ENCODE data around the gene WNT1. TPM values are rescaled to one million over a fixed set of nuclear protein-coding genes. Genes with fewer than 3 reads are reported as not detected.

The WNT1 gene
- total RNA-seq, 1 donor from 2014 or later: not detected

DNA sequence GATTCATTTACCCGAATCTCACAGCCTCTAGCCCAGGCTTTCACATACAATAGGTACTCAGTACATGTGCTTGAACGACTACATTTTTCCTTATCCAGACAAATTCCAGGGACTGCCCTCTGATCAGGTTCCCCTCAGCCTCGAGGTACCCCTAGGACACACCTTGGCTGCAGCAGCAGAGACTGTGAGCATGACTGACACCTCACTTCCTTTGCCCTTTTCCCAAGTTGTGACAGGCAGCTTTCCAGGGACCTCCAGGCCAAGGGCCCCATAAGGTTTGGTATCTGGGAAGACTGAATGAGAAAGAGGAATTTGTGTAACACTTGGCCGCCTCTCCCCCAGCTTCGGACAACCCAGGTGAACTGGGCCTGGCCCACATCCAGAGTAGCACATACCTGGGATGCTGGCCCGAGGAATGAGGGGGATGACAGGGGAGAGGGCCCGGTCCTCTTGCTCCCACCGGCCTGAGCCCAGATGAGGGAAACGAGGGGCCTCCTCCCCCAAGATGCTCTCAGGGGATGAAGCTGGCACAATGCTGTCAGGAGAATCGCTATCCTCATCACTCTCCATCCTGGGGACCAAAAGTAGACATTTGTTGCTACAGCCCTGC, 50.6 kb downstream of the WNT1 start:
- no peak for DNase-seq

DNA sequence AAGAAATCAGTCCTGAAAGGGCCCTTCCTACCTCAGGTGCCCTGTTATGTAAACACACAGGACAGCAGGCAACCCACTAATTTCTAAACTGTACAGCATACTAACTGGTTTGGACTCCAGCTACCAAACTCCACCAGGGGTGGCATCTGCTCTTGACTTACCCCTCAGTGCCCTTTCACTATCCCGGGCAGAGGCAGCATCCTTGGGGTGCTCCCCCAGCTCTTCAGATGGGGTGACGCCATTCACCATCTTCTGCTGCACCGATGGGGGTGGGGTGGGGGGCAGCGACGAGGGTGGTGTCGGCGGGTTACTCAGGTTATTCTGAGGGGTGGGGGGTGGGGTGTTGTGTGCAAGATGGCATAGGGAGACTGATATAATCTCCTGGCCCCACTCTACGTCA, 52.0 kb downstream of the WNT1 start:
- DNase-seq: no peak

DNA sequence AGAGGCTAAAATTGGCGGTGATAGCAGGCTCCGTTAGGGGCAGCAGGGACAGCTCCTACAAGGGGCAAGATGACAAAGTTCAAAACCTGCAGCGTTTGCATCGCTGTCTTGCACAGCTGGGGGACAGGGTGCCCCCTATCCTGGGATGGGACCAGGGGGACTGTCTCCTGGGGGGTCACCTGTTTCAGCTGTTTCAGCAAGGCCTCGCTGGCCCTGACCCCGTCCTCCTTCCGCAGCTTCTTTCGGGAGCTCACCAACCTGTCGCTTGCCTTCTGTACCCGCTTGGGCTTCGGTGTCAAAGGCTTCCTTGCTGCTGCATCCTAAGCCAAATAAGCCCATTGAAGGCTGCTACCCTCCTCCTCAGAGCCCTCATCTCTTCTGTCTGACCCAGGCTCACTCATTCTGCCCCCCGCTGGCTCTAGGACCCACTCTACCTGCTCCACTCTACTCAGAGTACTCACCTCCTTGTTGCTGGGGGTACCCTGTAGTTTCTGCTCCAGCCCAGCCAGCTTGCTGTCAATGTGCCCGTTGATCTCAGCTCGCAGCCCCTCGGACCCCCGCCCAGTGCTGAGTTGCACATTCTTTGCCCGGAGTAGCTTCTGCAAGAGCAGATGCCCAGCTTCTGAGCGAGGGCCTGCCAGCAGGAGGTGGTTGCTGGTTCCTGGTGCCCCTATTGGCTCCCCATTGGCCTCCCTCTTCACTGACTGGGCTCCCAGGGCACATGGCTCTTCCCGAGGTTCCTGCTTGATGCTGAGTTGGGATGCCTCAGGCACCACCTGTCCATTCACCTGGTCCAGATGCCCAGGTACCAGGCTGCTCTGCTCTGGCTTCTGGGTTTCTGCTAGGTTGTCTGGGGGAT, 52.8 kb downstream of the WNT1 start:
- no peak for DNase-seq

DNA sequence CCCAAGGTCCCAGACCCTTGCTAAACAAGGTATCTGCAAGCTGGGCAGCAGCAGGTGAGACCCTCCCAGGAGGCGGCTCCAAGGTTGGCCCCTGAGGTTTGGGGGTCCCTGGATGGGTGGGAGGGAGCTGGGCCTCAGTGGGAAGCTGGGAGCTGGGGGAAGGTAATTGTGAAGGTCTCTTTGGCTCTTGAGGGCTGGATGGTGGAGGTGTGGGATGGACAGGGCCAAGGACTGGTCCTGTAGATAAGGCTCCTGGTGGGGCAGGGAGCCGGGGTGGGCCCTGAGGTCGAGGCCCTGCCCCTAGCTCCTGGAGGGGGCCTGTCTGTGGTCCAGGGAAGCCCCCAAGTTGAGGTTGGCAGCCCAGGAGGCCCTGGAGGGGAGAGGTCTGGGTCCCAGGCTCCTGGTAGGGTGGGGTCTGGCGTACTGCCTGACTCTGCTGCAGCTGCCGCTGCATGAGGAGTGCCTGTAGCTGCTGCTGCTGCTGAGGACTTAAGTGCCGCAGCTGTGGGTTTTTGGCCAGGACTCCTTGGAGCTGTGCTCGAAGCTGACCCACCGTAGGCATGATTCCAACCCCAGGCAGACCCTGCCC, 53.5 kb downstream of the WNT1 start:
- no peak for DNase-seq

Small RNA genes lying within 50 kb of the gene (small RNA-seq; reads per million reads assigned to genes)
- gene RNU6-940P: not detected

Other genes starting within 250 kb of the WNT1 start
- gene ADCY6, start 189.2 kb upstream of the WNT1 start, total RNA-seq: 31.5 TPM
- 44.3 TPM for gene CACNB3, start 159.8 kb upstream of the WNT1 start, total RNA-seq
- gene DDX23, start 126.2 kb upstream of the WNT1 start, total RNA-seq: 48.8 TPM
- 22.9 TPM for gene RND1, start 112.5 kb upstream of the WNT1 start, total RNA-seq
- gene FKBP11, start 52.8 kb upstream of the WNT1 start, total RNA-seq: 3.6 TPM
- 67.5 TPM for gene ARF3, start 20.8 kb upstream of the WNT1 start, total RNA-seq
- 6.2 TPM for gene WNT10B, start 6.6 kb upstream of the WNT1 start, total RNA-seq
- 9.2 TPM for gene DDN, start 21.1 kb downstream of the WNT1 start, total RNA-seq
- gene PRKAG1, start 40.5 kb downstream of the WNT1 start, total RNA-seq: 27.9 TPM
- gene KMT2D, start 82.5 kb downstream of the WNT1 start, total RNA-seq: 17.6 TPM
- gene RHEBL1, start 91.7 kb downstream of the WNT1 start, total RNA-seq: 0.78 TPM
- gene DHH, start 116.5 kb downstream of the WNT1 start, total RNA-seq: 0.47 TPM
- gene LMBR1L, start 132.5 kb downstream of the WNT1 start, total RNA-seq: 90.8 TPM
- gene TUBA1B, start 153.1 kb downstream of the WNT1 start, total RNA-seq: 1,492 TPM
- 9,948 TPM for gene TUBA1A, start 210.8 kb downstream of the WNT1 start, total RNA-seq